HG02884 (cell line): ENCODE results near the gene NPEPPS.
A peak's percentile ranks its signal among the peaks of the same experiment; 100 is the strongest.

Source experiments
- ATAC-seq: cut with Tn5 transposase; IDR thresholded peaks from one replicate; pipeline ENCODE4 v1.9.1; 2021; ENCODE audit warnings: mild to moderate bottlenecking, moderate library complexity; ENCODE audit not compliant: unreplicated experiment

The NPEPPS gene

DNA sequence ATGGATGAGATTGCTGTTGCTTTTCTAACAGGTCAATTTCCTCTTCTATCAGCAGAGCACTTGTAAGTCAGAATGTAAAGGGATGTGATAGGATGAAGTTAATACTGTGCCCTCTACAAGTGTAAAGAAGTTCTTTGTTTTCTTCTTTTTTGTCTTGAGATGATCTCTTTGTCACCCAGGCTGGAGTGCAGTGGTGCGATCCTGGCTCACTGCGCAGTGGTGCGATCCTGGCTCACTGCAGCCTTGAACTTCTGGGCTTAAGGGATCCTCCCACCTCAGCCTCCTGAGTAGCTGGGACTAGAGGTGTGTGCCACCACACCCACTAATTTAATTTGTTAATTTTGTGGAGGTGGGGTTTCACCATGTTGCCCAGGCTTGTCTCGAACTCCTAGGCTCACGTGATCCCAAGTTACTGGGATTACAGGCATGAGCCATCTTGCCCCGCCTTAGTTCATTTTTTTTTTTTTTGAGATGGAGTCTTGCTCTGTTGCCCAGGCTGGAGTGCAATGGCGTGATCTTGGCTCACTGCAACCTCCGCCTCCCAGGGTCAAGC is 97.2 kb downstream of the NPEPPS start:
- no peak for ATAC-seq

DNA sequence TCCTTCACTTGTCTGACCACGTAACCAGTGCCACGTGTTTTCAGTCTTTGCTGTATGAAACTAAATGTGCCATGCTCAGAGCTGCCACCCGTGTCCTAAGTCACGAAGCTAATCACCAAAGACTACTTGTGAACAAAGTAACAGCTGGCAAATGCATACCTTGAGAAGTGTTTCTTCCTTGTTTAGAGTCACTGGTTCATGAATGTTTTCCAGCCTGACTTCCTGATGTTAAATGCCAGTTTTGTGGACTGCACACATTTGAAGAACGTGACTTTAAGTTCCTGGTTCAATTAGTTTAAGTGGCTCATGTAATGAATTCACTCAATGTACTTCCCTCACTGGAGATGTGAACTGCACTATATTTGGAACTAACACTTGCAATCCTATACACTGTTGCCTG is 98.9 kb downstream of the NPEPPS start:
- ATAC-seq: no peak

DNA sequence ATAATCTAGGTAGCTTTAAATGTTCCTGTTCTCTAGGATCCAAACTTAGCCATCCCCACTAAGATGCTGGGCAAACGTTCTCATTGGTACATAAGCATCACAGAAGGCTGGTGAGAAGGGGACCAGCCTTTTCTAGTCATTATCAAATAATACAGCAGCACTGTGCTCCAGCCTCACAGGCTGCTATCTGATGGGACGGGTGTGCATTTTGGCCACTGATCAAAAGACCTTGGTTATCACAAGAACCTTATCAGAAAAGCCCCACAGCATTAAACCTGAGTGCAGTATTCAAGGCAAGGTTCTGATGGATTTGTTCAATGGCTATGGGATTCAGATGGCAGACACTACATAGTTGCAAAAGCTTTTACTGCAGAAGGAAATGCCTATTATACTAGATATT is 99.7 kb downstream of the NPEPPS start:
- no peak for ATAC-seq

DNA sequence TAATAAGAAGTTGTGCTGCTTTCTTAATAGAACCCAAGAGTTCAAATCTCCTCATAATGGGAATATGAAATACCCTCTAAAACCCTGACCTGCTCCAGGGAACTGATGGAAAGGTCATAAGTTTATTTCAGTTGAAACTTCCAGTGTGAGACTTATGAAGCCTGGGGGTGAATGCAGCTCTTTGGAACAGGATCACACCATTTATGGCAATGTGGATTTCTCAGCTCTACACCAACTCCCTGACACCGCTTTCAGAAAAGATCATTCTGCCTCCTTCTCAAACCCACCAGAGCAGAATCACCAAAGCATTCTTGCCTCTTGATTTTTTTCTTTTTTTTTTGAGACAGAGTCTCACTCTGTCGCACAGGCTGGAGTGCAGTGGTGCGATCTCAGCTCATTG is 102.1 kb downstream of the NPEPPS start:
- no peak for ATAC-seq

- ATAC-seq: no peak
These were observed 103.1 kb downstream of the NPEPPS start for GRCh38 chr17:47633996-47634395.

GRCh38 chr17:47634870-47635269 is 104.0 kb downstream of the NPEPPS start:
- ATAC-seq: no peak

GRCh38 chr17:47635734-47636133 is 104.8 kb downstream of the NPEPPS start:
- ATAC-seq: no peak

- no peak for ATAC-seq
These were observed 105.5 kb downstream of the NPEPPS start for GRCh38 chr17:47636273-47637030.

DNA sequence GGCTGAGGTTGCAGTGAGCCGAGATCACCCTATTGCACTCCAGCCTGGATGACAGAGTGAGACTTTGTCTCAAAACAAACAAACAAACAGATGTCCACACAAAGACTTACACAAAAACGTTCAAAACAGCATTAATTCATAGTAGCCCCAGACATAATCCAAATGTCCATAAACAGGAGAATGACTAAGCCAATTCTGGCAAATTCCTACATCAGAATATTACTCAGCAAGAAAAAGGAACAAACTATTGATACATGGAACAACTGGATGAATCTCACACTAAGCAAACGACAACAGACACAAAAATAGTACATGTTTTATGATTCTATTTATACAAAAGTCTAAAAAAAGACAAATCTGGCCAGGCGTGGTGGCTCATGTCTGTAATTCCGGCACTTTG is 108.0 kb downstream of the NPEPPS start:
- ATAC-seq: no peak

GRCh38 chr17:47640076-47640475 is 109.2 kb downstream of the NPEPPS start:
- ATAC-seq: no peak

GRCh38 chr17:47641202-47641601 is 110.3 kb downstream of the NPEPPS start:
- ATAC-seq: no peak

- no peak for ATAC-seq
These were observed 112.2 kb downstream of the NPEPPS start for GRCh38 chr17:47643116-47643515.

GRCh38 chr17:47644324-47644723 is 113.4 kb downstream of the NPEPPS start:
- ATAC-seq: no peak

- peak; percentile 74 for ATAC-seq
These were observed 118.5 kb downstream of the NPEPPS start, which contains the start of gene KPNB1 for GRCh38 chr17:47649153-47649971. KPNB1 (plus strand) TSS chr17:47649919; CDS start chr17:47650245, 326 bp downstream.

- no peak for ATAC-seq
These were observed 119.1 kb downstream of the NPEPPS start for GRCh38 chr17:47649972-47650524.

DNA sequence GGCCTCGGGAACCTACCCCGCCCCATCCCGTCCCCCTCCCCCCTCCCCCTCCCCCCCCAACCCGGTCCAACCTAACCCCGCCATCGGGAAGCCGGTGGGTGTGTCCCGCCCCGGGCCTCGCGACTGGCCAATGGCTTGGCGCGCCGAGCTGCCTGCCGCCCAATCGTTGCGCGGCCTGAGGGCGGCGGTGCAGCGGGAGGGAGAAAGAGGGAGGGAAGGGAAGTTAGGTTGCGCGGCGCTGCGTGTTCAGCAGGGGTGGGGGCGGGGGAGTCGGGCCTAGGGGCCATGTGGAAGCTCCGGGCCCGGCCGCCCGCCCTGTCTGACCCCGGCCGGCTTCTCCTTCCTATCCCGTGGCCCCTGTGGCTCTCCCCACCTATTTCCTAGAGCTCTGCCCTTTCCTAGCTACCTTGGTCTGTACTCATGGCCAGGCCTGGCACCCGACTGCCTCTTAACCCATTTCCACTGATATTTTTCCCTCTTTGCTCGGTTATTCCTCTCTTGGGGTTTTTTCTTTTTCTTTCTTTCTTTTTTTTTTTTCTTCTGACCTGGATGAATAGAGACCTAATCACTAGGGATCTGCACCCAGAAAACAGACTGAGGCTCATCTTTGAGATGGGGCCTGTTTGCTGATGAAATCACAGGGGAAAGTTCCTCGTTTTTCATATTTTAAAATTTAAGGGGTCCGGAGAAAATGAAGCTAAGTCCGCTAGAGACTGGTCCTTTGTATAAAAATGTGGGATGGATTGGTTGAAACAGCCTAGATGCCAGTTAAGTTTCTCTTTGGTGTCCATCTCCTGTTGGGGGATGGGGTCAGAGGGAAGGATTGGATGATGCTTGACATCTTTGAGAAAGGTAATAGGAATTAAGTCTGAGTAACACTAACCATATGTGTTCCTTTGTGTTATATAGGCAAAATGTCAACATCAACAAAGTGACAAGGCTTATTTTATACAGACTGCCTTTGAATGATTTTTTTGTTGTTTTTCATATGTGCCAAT is 119.9 kb downstream of the NPEPPS start:
- peak; percentile 42 for ATAC-seq

- ATAC-seq: no peak
These were observed 120.8 kb downstream of the NPEPPS start for GRCh38 chr17:47651704-47652103.

- no peak for ATAC-seq
These were observed 121.7 kb downstream of the NPEPPS start for GRCh38 chr17:47652570-47652969.

- ATAC-seq: no peak
These were observed 122.5 kb downstream of the NPEPPS start for GRCh38 chr17:47653442-47653841.

DNA sequence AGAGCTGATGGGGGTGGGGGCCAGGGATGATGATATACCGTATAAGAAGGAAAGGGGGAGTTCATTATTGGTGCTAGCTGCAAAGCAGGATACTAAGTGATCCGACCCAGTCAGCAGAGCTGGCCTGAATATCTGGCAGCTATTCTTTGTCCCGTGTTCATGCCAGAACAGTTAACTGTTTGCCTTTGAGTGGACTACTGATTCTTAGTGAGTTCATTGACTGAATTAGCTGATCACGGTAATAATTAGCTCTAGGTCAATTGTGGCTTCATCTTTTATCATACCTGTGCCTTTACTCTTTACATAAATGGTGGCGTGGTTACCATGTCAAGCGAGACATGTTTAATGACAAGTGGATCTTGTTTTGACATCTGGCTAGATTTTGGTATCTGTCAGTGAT is 124.1 kb downstream of the NPEPPS start:
- ATAC-seq: no peak
